ENCODE results near the gene TLCD4. TPM values are rescaled to one million over a fixed set of nuclear protein-coding genes. Genes with fewer than 3 reads are reported as not detected.

The TLCD4 gene
- total and polyA plus RNA-seq, 2 of the 8 experiments (the other 6 are each of a cell fraction or from before 2014, with no cell fraction given) = 0.79 to 4.2 TPM

- TF ChIP-seq TAF7 (optimal IDR thresholded peaks at IDR 0.05; ENCODE audit: borderline replicate concordance, low read depth, low read length) = no peak
- no peak for TF ChIP-seq YY1 (IDR thresholded peaks at IDR 0.05; ENCODE audit: low read depth, low read length)
- no peak for TF ChIP-seq ATF2 (IDR thresholded peaks at IDR 0.05; ENCODE audit: low read length)
- TF ChIP-seq CHD7 (IDR thresholded peaks at IDR 0.05; ENCODE audit: insufficient replicate concordance, low read length) = no peak
Measured at GRCh38 chr1:95094923-95095322, 22.2 kb upstream of the TLCD4 start (continued).

Data from H1 (cell line).